ENCODE measurements around the gene UGT1A3. TPM values are rescaled to one million over a fixed set of nuclear protein-coding genes. Genes with fewer than 3 reads are reported as not detected.

The UGT1A3 gene
- total RNA-seq (ENCODE audit: unreplicated experiment): not detected
- long read RNA-seq: 0 reads

- no peak for DNase-seq (ENCODE audit: low spot score)
- Mint-ChIP-seq H3K36me3 (ENCODE audit: low read depth, unreplicated experiment) (no peaks in the 10 kb centered on the region), H3K9me3 (ENCODE audit: unreplicated experiment) (no peaks in the 10 kb centered on the region), H3K27me3 (ENCODE audit: unreplicated experiment) (no peaks in the 10 kb centered on the region), H3K27ac (ENCODE audit: unreplicated experiment) (no peak within 1 kb of the TSS), H3K4me3 (ENCODE audit: unreplicated experiment) (no peak within 1 kb of the TSS), H3K4me1 (ENCODE audit: unreplicated experiment) (no peaks in the 10 kb centered on the region)
- TF ChIP-seq CTCF (IDR thresholded peaks at IDR 0.05; ENCODE audit: unreplicated experiment): no peak
Measured at GRCh38 chr2:233728723-233729301, at the start of gene UGT1A3. UGT1A3 (plus strand) TSS chr2:233729042; CDS start chr2:233729127, 85 bp downstream.

- H3K27me3 Mint-ChIP-seq (ENCODE audit: unreplicated experiment): no peaks in the 10 kb centered on the region
- H3K9me3 Mint-ChIP-seq (ENCODE audit: unreplicated experiment): no peaks in the 10 kb centered on the region
- no peaks in the 10 kb centered on the region for H3K4me1 Mint-ChIP-seq (ENCODE audit: unreplicated experiment)
- H3K4me3 Mint-ChIP-seq (ENCODE audit: unreplicated experiment): no peak overlapping the region
- H3K36me3 Mint-ChIP-seq (ENCODE audit: low read depth, unreplicated experiment): no peaks in the 10 kb centered on the region
- H3K27ac Mint-ChIP-seq (ENCODE audit: unreplicated experiment): no peak overlapping the region
- TF ChIP-seq CTCF (IDR thresholded peaks at IDR 0.05; ENCODE audit: unreplicated experiment): no peak
- DNase-seq (ENCODE audit: low spot score): no peak
Measured at GRCh38 chr2:233679196-233679595, 49.6 kb upstream of the UGT1A3 start.

GRCh38 chr2:233680361-233681045 is 48.3 kb upstream of the UGT1A3 start:
- Mint-ChIP-seq H3K27ac (ENCODE audit: unreplicated experiment) (no peak overlapping the region), H3K9me3 (ENCODE audit: unreplicated experiment) (no peaks in the 10 kb centered on the region), H3K36me3 (ENCODE audit: low read depth, unreplicated experiment) (no peaks in the 10 kb centered on the region), H3K27me3 (ENCODE audit: unreplicated experiment) (no peaks in the 10 kb centered on the region), H3K4me1 (ENCODE audit: unreplicated experiment) (no peaks in the 10 kb centered on the region), H3K4me3 (ENCODE audit: unreplicated experiment) (no peak overlapping the region)
- no peak for DNase-seq (ENCODE audit: low spot score)
- TF ChIP-seq CTCF (IDR thresholded peaks at IDR 0.05; ENCODE audit: unreplicated experiment): no peak

GRCh38 chr2:233681521-233682099 is 47.2 kb upstream of the UGT1A3 start, which contains the start of gene UGT1A7:
UGT1A7 (plus strand) TSS chr2:233681901; CDS start chr2:233681938, 37 bp downstream.
- H3K27me3 Mint-ChIP-seq (ENCODE audit: unreplicated experiment): no peaks in the 10 kb centered on the region
- H3K9me3 Mint-ChIP-seq (ENCODE audit: unreplicated experiment): no peaks in the 10 kb centered on the region
- TF ChIP-seq CTCF (IDR thresholded peaks at IDR 0.05; ENCODE audit: unreplicated experiment): no peak
- H3K27ac Mint-ChIP-seq (ENCODE audit: unreplicated experiment): no peak within 1 kb of the TSS
- H3K36me3 Mint-ChIP-seq (ENCODE audit: low read depth, unreplicated experiment): no peaks in the 10 kb centered on the region
- no peak for DNase-seq (ENCODE audit: low spot score)
- no peak within 1 kb of the TSS for H3K4me3 Mint-ChIP-seq (ENCODE audit: unreplicated experiment)
- no peaks in the 10 kb centered on the region for H3K4me1 Mint-ChIP-seq (ENCODE audit: unreplicated experiment)

- Mint-ChIP-seq H3K9me3 (ENCODE audit: unreplicated experiment) (no peaks in the 10 kb centered on the region), H3K27ac (ENCODE audit: unreplicated experiment) (no peak overlapping the region), H3K4me3 (ENCODE audit: unreplicated experiment) (no peak overlapping the region), H3K4me1 (ENCODE audit: unreplicated experiment) (peaks cover 3% of the 10 kb centered on the region), H3K27me3 (ENCODE audit: unreplicated experiment) (no peaks in the 10 kb centered on the region), H3K36me3 (ENCODE audit: low read depth, unreplicated experiment) (no peaks in the 10 kb centered on the region)
- DNase-seq (ENCODE audit: low spot score): no peak
- TF ChIP-seq CTCF (IDR thresholded peaks at IDR 0.05; ENCODE audit: unreplicated experiment): no peak
Measured at GRCh38 chr2:233684640-233685039, 44.2 kb upstream of the UGT1A3 start.

All from endothelial cell (in vitro differentiated cells).